Activated CD4-positive, alpha-beta T cell treated with anti-CD3 and anti-CD28 coated beads for 48 hours (primary cell): ENCODE measurements around the gene PAXIP1.
"Not testable (repeated sequence)": the region's sequence is repeated elsewhere in the genome, so short reads cannot be mapped to it uniquely, and the experiment has no call there.

Experiments used
- DNase-seq: peaks from one replicate; pipeline ENCODE4 v3.0.0-alpha.2; 2020

The PAXIP1 gene

DNA sequence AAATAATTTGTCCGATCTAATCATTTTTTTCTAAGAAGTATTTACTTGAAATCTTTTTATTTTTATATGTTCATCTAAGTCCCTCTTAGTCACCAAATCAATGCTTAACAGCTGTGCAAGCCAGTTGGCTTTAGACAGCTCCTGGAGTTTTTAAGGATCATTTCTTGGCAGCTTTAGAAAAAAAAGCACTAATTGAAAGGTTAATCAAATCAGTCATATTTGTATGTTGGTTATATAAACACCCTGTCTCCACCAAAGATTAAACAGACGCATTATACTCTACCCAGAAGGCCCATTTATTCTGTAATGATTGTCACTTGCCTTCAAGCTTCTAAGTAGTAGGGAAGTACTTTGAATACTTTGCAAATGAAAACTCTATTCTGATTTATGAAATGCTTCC, 60.2 kb downstream of the PAXIP1 start:
- no peak for DNase-seq

DNA sequence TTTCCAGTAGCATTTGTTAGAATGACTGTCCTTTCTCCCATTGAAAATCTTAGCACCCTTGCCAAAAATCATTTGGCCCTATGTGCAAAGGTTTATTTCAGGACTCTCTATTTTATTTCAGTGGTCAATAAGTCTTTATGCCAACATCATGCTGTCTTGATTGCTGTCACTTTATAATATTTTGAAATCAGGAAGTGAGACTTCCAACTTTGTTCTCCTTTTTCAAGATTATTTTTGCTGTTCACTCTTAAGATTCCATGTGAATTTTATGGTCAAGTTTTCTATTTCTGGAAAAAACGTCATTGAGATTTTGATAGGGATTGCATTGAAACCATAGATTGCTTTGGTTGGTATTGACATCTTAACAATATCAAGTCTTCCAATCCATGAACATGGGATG, 65.1 kb downstream of the PAXIP1 start:
- no peak for DNase-seq

DNA sequence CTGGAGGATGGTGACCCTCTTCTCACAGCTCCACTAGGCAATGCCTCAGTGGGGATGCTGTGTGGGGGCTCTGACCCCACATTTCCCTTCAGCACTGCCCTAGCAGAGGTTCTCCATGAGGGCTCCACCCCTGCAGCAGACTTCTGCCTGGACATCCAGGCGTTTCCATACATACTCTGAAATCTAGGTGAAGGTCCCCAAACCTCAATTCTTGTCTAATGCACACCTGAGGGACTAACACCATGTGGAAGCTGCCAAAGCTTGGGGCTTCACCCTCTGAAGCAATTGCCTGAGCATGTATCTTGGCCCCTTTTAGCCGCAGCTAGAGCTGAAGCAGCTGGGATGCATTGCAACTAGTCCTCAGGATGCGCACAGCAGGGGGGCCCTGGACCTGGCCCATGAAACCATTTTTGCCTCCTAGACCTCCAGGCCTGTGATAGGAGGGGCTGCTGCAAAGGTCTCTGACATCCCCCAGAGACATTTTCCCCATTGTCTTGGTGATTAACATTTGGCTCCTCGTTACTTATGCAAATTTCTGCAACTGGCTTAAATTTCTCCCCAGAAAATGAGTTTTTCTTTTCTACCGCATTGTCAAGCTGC, 68.5 kb downstream of the PAXIP1 start:
- DNase-seq: not testable (repeated sequence)

DNA sequence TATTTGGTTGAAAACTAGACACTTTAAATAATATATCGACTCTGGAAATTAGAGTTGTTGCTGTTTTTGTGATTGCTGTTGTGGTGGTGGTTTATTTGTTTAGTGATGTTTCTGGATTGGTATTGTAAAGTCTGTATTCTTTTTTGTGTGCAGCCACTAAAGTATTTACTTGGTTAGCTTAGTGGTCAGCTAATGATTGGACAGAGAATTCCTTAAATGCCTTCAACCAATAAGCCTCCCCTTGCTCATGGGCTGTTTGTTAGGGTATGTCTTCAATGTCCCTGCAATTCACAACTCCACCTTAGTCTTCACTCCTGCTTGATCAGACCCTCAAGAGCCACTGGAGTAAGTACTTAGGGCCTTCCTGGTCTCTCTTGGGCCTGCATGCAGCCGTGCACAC, 71.0 kb downstream of the PAXIP1 start:
- DNase-seq: no peak

DNA sequence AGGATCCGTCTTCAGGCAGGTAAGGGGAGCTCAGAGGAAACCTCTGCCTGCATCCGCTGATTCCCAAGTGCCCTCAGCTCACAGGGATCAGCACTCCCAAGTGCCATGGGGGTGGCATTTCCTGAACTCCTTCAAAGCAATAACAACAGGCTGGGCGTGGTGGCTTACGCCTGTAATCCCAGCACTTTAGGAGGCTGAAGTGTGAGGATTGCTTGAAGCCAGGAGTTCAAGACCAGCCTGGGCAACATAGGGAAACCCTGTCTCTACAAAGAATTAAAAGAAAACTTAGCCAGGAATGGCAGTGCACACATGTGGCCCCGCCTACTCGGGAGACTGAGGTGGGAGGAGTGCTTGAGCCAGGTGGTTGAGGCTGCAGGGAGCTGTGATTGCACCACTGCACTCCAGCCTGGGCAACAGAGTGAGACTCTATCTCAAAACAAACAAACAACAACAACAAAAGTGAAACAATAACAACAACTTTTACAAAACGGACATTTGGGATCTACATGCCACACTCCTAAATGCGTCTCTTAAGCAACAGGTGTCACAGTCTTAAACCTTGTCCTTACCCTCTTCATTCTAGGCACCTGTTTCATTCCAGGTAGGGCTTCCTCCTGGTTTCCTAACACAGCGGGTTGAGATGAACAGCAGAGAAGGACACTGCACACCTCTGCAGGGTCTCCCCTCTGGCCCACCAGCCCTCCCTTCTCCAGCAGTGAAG, 73.8 kb downstream of the PAXIP1 start:
- DNase-seq: no peak

DNA sequence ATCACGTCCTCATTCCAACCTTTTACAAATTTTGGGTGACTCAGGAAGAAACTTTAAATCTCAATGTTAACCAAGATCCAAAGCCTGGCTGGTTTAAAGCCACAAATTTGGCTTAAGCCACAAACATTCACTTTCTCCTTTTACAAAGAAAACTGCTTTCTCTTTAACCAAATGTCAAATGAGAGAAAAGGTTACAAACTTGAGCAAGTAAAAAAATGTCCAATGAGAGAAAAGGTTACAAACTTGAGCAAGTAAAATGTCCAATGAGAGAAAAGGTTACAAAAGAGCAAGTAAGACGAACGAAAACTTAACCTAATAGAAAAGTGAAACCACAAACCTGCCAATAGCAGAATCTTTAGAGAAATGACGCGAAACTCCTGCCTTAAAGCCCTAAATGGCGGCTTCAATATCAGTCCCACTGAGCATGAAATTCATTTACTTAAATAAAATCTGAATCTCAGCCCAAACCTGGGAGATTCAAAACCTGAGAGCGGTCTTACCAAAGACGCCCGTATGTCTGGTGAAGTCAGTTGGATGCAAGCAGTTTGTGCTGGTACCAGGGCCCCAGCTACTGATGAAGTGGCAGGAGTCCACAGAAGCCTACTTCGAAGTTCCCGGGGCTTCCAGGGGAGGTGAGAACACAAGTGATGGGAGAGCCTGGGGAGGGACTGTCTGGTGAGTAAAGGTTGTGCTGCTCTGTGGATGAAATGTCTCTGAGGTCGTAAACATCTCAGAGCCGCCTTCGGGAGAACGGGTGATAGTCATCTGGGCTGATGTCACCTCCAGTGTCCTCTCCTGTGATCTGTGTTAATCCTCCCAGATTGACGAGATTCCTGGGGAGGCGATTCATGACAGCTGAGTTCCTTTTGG, 74.6 kb downstream of the PAXIP1 start:
- peak; percentile 45 for DNase-seq

DNA sequence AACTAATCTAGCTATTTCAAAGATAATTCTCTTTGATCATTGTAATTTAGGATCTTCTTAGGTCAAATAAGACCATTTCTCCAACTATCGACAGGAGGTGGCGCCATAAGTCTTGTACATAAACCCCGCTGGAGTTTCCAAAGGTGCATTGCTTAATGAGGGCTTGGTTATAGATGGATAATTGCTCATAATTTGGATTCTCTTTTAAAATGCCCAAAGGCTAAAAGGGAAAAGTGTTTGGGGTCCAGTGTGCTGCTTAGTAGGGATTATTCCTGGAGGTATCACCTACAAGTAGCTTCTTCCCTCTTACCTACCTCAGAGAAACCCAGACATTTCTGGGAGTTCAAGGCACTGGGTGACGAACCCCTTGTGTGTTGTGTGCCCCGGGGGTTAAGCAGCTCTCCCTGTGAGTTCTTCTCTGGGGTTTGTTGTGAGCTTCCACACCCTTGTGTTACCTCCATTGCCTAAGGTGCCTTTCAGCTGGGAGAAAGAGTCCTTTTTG, 75.2 kb downstream of the PAXIP1 start:
- peak; percentile 84 for DNase-seq

DNA sequence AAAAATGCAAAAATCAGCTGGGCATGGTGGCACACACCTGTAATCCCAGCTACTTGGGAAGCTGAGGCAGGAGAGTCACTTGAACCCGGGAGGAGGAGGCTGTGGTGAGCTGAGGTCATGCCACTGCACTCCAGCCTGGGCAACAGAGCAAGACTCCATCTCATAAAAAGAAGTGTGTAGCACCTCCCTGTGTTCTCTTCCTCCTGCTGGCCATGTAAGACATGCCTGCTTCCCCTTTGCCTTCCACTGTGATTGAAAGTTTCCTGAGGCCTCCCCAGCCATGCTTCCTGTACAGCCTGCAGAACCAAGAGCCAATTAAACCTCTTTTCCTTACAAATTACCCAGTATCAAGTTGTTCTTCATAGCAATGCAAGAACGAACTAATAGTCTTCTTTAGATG, 80.5 kb downstream of the PAXIP1 start:
- not testable (repeated sequence) for DNase-seq

DNA sequence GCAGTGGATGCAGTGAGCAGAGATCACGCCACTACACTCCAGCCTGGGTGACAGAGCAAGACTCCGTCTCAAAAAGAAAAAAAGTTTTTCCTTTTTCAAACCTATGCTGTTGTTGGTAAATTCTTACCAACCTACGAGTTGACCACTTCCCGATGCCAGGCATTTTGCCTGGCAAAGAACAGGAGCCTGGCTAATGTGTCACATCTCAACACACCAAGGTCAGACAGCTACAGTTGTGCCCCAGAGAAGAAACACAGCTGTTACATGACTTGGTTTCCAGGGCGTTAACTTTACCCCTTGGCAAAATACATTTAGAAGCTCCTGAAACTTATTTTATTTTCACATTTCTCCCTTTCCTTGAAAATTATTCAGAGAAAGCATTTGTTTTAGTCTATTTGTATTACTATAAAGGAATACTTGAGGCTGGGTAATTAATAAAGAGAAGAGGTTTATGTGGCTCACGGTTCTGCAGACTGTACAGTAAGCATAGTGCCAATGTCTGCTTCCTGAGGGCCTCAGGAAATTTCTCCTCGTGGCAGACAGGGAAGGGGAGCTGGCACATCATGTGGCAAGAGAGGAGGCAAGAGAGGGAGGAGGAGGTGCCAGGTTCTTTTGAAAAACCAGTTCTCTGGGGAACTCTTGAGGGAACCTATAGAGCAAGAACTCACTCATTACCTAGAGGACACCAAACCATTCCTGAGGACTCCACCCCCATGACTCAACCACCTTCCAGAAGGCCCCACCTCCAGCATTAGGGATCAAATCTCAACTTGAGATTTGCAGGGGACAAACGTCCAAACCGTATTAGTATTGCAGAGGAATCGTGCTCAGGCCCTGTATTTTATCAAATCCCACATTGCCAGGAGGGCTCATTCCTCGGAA, 83.3 kb downstream of the PAXIP1 start:
- no peak for DNase-seq

DNA sequence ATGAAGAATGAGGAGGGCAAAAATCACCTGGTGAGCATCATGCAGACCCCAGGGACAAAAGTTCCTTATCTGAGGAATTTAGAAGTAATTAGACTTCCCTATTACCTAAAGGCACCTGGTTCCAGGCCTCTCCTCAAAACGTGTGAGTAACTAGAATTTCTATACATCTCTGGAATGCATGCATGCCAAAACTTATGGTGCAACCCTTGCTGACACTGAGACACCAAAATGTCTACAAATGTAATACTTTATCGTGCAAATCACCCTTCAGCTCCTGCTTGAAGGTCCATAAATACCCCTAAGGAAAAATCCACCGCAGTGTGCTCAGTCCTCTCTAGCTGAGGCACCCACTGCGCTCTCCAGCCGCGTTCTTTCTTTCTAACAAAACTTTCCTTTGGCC, 84.2 kb downstream of the PAXIP1 start:
- no peak for DNase-seq

DNA sequence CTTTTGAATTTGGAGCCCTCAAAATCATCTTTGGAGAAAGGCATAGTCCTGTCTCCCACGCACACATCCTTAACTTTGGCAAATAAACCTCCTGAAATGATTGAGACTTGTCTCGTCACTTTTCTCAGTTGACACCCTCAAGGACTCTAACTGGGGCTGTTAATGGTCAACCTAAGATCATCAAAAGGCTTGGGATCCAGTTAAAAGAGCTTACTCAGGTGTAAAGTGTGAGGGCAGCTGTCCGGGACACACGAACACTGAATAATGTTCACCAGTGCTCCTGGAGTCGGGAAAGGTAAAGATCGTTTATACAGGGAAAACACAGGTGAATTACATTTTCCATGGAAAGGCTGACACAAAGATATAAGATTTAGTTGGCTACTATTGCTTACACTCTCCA, 84.7 kb downstream of the PAXIP1 start:
- no peak for DNase-seq

DNA sequence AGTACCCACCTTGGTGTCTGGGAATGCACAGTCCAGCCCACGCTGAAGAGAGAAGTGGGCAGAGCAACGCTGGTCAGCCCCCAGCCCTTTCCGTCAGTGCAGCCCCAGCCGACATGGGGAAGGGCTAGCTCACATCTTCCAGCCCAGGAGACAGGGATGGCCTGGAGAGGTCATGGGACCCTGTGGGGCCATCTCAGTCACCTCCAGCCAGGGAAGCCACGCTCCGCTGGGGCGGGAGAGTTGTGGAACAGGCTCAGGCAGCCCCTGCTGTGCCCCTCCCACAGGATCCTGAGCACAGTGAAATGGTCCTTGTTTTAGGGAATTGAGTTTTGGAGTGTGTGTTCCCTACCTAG, 85.1 kb downstream of the PAXIP1 start:
- no peak for DNase-seq

DNA sequence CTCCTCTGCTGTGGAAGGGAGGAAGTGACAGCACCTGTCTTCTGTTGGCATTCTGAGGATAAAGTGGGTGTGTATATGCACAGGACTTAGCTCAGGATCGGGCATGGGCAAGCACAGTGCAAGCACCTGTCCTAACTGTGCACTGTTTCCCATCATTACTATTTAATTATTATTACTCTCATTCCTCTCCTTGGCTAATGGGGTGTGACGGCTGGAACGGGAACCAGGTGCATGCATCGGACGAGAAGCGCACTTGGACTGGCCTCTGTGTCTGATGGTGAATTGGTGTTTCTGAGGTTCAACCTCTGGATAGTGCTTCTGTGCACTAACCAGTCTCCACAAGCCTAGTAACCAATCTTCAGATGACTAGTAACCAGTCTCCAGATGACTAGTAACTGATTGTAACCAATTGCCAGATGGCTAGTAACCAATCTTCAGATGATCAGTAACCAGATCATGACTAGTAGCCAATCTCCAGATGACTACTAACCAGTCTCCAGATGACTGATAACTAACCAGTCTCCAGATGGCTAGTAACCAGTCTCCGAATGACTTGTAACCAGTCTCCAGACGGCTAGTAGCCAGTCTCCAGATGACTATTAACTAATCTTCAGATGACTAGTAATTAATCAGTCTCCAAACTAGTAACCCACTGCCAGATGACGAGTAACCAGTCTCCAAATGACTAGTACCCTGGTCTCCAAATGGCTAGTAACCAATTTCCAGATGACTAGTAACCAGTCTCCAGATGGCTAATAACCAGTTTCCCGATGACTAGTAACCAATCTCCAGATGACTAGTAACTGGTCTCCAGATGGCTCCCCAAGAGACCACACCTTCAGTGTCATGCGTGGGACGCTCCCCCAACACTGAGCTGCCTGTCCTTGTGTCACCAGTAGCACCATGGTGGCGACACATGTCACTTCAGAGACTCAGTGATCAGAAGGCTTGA, 85.8 kb downstream of the PAXIP1 start:
- peak; percentile 26 for DNase-seq

DNA sequence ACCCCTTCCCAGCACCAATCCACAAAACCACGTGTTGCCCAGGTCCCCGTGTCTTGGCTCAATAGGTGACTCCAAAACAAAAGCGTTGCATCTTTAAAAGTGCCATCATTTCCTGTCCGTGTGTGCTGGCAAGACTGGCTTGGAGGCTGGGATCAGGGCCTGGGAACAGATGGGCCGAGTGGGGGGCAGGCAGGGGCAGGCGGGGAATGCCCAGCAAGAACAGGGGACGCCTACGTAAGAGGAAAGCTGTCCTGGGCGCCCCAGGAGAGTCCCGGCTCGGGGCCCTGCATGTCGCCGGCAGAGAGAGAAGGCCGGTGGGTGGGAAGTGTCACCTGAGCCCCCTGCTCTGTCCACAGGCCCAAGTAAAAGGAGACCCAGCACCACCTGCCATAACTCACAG, 86.5 kb downstream of the PAXIP1 start:
- no peak for DNase-seq

DNA sequence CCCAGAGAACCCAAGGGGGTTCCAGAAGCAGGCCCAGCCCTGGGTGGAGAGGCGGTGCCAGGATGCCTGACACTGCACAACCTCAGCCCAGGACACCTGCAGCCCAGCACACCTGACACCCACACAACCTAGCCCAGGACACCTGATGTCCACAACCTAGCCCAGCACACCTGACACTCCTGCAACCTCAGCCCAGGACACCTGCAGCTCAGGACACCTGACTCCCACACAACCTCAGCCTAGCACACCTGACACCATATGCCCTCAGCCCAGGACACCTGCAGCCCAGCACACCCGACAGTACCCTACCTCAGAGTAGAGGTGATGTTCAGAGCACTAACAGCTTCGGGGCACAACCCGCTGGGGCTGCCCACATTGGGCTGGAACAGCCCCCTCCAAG, 87.3 kb downstream of the PAXIP1 start:
- DNase-seq: no peak

DNA sequence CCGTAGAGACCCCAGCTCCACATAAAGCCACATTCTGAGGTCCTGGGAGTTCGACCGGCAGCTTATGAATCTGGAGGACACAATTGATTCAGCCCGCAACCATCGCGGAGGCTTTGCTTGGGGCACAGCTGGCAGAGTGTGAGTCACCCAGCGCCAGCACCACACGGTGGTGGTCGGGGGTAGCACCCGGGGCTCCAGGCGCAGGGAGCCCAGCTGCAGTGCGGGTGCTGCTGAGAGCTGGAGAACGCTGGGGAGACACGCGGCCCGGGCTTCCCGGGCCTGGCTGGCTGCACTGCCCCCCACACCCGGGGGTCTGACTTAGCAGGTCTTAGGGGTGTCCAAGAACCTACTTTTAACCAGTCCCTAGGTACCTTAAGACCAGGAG, 87.9 kb downstream of the PAXIP1 start:
- no peak for DNase-seq

DNA sequence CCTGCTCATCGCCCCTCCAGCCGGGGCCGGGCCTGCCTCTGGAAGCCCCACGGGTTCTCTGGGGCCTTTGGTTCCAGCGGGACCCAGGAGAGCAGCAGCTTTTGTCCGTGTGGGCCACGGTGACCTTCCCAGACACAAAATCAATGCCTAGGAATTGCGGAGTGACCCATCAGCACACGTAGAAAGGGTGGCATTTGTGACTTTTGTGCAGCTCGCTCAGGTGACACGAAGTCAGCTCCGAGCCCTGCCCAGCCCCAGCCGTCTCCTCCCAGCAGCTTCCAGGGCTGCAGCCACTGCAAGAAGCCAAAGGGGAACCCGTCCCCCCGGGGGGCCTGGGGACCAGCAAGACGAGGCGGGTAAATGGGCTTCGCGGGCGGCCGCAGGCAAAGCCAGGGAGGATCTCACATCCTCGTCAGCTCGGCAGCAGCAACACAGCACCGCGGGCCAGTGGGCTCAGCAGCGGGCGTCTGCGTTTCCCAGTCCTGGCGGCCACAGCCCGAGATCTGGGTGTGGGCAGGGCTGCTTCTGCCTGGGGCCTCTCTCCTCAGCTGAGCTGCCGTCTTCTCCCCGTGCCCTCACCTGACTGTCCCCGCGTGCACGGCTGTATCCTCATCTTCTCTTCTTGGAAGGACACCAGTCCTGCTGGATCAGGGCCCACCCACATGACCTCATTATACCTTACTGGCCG, 88.5 kb downstream of the PAXIP1 start:
- DNase-seq: no peak

DNA sequence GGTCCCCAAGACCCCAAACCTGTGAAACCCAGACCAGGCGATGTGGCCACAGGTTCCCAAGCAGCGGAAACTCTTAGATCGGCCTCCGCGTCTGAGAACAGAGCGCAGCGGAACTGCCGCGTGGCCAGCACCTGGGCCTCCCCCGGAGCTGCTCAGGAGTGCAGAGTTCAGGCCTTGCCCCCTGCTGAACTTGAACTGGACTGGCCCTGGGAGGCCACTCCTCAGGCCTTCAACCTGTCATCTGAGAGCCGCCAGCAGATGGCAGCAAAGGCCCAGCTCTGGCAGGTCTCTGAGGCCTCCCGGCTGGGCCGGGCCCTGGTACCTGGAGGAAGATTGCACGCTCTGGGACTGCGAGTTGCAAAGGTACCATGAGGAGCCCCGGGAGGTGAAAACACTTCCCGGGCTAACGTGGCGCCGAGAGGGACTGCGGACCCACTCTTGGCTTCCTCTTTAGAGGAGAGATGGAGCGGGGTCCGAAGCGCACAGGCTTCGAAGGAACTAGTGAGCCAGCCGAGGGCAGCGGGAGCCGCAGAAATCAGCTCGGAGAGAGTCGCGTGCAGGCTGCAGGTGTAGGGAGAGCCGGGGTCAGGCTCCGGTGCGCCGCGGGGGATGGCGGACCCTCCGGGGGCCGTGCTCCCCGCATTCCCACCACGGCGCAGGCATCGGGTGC, 89.2 kb downstream of the PAXIP1 start:
- DNase-seq: peak; percentile 93

DNA sequence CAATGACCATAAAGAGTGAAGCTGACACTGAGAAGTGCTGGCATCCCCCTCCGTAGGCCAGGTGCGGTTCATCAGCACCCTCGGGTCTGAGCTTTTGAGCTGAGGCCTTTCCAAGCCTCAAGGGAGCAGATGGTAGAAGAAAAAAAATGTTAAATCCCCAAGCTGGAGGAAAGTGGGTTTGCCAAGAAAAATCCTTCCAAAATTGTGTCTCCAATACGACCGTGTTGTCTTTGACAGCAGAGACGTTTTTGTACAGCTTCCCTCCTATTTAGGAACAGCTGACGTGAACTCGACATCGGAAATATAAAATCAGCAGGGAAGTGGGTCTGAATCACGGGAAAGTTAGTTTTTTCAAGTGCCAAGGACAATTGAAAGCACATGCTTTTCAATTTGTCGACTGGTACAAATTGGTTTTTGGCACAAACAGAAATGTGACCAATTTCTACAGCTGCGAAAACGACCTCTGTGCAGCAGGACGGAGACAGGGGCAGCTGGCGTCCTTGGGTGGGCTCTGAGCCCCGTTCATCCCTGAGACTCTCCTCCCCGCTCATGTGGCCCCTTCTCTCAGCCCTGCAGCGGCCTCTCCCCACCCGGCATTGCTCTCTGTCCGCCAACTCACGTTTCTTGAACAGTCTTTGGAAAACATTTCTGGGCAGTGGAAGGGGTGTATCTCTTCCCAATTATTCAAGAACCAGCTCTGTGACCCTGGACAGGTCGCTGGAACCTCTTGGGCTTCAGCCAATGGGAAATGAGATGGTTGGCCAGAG, 89.9 kb downstream of the PAXIP1 start:
- no peak for DNase-seq
